GM15510 (cell line): ENCODE results near the gene PPP3R1.

Experiments used
- POLR2A ChIP-seq: IDR thresholded peaks from 3 replicates; pipeline ENCODE4 v1.6.1; 2011; ENCODE audit warnings: borderline replicate concordance; ENCODE audit not compliant: insufficient read length; ENCODE audit errors: extremely low read depth

PPP3R1 gene, protein sequence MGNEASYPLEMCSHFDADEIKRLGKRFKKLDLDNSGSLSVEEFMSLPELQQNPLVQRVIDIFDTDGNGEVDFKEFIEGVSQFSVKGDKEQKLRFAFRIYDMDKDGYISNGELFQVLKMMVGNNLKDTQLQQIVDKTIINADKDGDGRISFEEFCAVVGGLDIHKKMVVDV

DNA sequence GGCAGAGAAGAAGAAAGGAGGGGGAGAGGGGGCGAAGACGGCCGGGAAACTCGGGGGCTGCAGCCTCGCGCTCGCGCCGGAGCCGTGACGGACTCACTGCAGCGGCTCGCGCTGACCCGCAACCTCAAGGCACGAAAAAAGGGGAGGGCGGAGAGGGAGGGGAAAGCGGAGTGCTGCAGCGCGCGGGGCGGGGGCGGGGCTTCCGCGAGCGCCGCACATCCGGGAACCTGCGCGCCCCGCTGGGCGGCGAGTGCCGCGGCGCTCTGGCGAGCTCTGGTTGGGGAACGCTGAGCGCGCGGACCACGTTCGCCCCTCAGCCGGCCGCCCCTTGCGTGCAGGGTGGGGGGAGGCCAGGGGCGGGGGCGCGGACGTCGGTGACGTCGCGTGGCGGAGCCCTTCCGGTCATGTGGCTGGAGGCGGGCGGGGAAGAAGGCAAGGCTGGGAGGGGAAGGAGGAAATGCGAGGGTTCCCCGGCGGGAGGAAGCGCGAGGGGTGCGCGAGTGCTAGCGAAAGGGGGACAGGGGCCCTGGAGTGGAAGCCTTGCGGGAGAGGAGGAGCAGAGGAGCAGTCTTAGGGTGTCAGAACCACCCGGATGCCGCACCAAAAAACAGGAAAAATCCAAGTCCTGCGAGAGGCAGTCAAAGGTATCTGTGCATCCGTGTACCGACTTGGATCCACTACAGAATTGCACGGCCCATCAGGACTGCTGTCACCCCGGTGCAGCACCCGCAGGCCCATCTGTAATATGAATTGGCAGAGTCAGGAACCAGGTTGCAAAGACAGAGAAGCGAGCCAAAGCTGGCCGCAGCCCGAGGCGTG, at the start of gene PPP3R1:
TSS of gene PPP3R1 (minus strand) at position 133 of the 819 bp plus-strand sequence. CDS start 405 bp downstream, outside the sequence.
- peak; percentile 81 for TF ChIP-seq POLR2A

DNA sequence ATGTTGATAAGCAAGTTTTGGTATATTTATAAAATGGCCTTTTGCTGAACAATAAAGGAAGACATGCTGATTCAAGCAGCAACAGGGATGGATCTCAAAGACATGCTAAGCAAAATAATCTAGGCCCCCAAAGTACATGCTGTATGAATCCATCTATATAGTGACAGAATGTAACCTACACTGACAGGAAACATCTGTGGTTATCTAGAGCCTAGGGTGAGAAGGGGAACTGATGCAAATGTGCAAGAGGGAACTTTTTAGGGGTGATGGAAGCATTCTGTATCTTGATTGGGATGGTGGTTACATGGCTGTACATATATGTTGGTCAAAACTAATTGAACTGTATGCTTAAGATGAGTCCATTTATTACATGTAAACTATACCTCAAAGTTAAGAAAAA, 43.2 kb upstream of the PPP3R1 start:
- no peak for TF ChIP-seq POLR2A

DNA sequence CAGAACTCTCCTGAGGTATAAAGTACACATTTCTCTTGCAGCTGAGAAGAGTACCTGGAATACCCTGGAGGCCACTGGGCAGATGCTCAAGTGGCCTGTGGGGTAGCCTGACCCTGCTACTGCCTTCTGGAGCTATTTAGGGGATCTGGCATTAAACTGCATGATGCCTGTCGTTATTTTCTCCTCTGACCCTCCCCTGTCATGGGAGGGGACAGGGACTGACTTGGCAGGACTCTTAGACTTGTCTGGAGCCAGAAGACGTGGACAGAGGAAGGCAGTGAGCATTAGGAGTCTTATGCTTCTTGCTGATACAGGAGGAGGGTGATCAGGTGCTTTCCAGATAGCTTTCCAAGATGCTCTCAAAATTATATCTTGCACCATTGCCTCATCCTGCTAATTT, 42.6 kb upstream of the PPP3R1 start:
- TF ChIP-seq POLR2A, result no peak

DNA sequence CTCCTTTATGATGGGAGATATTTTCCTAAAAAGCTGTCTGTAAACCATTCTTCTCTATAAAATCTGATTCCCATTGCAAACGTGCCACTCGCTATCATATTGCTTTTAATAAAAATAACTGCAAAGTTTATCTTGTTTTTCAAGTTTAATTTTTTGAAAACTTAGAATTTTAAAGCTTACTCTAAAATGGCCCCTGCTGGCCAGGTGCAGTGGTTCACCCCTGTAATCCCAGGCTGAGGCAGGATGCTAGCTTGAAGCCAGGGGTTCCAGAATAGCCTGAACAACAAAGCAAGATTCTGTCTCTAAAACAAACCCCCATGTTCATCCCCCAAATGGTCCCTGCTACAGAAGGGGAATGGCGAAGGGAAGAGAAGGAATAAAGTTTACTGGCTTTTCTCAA, 41.9 kb upstream of the PPP3R1 start:
- TF ChIP-seq POLR2A, result no peak

DNA sequence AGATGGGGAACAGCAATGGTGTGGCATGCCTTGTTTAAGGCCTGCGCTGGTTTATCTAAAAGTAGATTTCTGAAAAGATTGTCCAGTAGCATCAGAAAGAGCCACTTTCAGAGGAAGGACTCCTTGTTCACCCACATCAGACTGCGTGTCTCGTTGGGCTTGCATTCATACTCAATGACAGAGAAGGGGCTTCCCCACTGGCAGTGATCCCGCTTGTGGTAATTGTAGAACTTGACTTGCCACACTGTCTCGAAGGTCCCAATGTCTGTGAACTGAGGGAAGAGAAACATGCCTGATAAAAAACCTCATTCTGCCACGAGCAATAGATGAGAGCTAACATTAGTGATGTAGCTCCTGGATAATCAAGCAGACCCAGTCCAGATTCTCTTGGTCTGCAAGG, 41.4 kb upstream of the PPP3R1 start:
- no peak for TF ChIP-seq POLR2A

DNA sequence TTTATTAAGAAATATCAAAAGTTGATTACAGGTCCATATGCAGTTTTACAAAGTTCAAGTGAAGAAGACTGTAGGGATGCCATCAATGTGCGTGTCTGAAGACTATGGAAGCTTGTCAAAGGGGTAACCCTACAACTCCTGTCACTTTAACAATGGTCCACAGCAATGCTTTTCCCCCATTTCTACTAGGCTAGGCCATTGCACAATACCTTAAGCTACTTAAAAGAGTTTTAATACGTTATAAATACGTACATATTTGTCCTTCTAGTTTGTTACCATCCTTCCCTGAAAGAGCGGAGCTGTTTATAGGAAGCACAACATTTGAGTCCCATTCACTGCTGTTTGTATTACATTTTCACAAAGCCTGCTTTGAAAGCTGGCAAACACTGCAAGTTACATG, 40.7 kb upstream of the PPP3R1 start:
- no peak for TF ChIP-seq POLR2A

DNA sequence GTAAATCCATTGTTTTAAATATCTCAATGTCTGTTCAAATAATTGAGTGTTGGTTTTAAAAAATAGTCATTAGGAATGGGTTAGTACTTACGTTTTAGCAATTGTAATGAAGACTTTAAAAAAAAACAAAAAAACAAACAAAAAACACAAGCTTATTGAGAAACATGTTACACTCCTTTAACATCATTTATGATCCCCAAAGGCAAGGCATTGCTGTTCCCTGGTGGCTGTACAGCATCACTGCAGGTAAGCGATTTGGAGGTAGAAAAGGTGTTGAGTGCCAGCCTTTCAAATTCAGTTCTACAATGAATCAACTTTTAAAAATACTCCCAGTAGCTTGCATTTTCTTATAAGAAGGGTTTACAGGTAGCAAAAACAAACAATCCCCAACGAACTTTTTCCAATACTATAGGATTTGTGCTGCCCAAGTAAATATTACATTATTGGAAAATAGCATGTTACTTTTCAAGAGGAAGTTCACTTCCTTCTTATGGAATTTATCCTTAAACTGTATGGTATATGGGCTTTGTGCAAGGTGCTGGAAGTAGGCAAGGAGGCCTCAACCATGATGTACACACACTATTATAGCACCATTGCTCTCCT, 39.9 kb upstream of the PPP3R1 start:
- TF ChIP-seq POLR2A, result no peak

DNA sequence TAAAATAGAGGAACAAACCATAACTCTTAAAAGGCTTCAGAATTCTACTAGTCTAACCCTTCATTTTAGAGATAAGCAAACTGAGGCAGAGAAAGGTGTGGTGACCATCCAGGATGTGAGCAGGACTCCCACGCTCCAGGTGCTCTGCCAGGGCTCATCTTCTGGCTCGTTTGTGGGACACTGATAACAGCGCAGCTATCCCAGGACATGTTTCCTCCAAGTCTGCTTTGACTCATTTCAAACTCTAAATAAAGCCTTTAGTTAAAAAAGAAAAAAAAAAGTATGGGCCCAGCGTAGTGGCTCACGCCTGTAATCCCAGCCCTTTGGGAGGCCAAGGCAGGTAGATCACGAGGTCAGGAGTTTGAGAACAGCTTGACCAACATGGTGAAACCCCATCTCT, 39.0 kb upstream of the PPP3R1 start:
- TF ChIP-seq POLR2A, result no peak

DNA sequence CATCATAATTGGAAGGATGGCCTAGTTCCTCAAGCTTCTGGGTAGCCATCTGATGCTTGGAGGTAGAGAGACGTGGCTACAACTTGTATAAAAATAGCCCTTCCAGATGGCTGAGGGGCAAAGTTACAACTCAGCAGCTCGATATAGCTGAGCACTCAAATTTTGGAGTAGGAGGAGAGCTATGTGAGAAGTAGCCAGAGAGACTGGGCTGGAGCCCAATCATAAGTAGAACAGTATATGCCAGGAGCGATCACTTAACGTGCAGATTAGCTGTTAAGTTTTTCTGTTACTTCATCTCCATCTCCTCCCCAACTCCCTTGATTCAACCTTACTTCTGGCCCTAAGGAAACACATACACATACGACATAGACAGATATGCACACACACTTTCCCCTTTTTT, 38.6 kb upstream of the PPP3R1 start:
- no peak for TF ChIP-seq POLR2A

DNA sequence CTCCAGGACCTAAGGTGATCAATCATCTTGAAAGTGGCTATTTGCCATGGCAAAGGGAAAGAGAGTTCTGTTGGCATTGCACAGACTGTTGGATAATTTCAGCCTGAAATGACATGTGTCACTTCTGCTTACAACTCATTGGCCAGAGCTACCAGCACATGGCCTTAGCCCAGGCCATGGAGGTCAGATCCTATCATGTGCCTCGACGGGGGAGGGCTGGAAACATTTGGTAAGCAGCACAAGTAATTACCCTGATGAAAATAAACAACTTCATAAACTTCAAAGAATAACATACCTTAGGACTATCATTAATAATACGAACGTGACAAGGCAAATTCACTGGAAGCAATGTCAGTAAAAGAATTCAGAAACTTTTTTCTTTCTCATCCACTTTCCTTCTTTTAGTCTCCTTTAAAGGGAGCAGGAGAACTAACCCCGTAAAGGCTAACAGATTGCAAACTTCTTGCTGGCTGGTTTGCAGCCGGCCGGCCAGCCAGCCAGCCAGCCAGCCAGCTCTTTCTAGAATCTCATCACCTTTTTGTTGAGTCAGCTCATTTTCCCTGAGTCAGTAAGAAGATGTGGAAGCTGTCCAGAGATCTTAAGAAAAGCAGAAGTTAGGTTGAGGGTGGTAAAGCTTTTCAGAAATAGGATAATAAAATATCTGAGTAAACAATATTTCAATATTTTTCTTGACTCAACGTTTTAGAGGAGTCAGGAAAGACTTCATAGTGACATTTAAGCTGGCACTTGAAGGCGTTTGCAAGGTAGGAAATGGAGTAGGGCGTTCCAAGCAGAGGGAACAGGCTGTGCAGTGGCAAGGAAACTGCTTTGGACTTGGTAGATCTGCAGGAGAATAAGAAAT, 35.5 kb upstream of the PPP3R1 start:
- no peak for TF ChIP-seq POLR2A

DNA sequence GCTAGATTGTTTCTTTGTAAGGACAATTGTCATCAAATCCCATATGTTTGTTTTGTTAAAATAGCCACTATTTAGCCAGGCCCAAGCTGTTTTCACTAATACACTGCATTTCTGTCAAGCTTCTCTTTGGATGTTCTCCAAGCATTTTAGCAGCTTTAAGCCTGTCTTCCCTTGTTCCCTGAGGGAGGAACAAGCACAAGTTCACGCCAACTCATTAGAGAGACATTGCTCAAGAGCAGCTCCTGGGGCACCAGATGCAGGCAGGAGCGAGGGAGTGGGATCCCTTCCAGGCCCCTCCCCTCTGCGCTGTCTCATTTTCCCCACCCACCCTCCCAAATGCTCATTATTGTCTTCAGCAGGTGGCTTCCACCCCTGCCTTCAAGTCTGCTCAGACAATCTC, 32.6 kb upstream of the PPP3R1 start:
- TF ChIP-seq POLR2A, result no peak

DNA sequence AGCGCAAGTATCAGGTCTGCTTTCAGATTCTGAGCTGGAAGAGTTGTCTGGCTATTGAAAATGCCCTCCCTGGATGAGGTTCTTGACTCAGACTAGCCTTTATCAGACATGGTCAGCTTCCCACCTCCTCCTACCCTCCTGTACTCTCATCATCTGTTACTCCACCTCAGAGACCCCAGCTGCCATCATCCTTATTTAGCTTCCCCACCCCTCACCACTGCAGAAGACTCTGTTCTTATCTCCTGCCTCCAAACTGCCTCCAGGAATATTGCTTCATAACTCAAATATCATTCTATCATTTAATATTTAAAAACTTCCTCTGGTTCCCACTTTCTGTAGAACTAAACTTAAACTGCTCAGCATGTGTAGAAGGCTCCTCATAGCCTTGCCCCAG, 31.1 kb upstream of the PPP3R1 start:
- no peak for TF ChIP-seq POLR2A

DNA sequence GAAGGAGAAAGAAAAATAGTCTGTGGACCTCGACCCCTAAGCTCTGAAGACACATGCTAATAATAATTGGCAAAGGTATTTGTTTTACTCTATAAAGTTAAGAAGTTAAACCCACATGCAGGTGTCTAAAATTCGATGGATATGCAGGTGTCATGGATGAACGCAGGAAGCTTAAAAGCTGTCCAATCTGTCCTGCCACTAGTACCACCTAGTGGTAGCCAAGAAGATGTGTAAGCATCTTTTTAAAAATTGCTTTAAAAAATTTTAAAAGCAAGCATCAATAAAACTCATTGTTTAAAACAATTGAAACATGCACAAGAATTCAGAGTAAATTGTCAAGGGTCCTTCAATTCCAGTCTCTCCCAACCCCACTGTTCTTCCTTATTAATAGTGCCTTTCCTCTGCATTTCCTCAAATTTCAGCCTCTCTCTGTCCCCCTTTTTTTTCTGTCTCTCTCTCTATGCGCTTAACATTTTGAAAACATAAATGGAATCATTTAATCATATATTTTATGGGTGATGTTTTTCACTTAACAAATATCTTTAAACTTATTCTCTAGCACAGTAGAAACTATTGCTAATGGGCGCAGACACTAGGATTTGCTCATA, 30.6 kb upstream of the PPP3R1 start:
- no peak for TF ChIP-seq POLR2A

DNA sequence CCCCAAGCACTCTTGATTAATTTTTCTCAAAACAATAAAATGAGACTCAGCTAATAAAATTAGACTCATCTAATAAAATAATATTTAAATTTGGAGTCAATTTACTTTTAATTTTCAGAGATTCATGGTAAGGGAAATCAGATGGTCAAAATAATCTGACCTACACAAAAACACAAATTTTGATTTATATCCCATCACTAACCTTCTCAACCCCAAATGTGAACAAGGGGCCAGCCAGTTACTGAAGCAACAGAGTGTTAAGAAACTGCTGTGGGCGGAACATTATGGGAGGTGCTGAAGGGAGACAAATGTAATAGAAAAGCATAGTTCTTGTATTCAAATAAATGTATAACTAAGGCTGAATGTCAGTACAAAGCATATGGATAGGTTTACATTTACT, 28.5 kb upstream of the PPP3R1 start:
- TF ChIP-seq POLR2A, result no peak

DNA sequence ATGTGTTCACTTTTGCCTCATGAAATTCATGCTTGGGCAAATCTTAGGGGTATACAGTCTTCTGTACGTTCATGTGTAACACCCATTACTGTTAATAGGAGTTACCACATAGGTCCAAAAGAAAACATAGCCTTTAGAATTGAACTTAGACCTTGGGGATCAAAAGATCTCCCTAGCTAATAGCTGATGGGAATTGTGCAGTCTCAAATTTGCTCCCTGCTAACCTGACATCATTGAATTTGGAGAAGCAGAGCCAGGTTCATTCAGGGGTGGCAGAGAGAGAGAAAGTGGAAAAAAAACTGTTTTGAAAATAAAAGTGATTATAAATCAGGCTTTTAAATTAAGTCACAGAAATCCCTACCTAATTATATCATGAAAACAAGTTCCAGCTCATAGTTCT, 28.0 kb upstream of the PPP3R1 start:
- no peak for TF ChIP-seq POLR2A

DNA sequence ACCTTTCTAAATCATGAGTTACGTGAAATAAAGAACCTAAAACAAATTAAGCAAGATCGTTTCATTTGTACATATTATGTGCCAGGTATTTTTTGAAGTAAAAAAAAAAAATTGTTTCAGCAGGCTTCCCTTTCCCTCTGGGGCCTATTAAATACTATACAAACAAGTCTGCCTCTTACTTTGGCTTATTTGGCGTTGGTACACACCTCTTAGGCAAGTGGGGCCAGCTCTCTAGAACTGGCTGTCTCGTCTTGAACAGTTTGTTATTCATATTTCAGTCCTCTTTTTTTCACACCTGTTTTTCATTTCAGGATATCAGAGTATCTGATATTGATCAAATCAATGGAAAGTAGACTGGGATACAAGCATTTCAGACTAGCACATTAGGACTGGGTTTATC, 27.4 kb upstream of the PPP3R1 start:
- no peak for TF ChIP-seq POLR2A

DNA sequence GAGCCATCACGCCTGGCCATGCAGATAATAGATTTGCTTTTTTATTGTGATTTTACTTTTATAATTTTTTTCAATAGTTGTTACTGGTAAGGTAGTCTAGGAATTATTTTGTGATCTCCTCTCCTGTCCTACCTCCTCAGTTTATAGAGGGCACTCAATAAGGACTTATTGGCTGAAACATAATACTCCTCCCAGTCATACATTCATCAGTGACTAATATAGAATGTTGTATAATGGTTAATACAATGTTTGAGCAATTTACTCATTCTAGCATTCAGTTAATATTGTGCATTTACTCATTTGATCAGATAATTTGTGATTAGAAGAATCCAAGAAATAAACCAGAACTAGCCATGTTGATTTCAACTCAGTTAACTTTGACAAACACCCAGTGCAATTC, 25.8 kb upstream of the PPP3R1 start:
- no peak for TF ChIP-seq POLR2A
